AG04449 (cell line): ENCODE results near the gene TEKT2.
A peak's percentile ranks its signal among the peaks of the same experiment; 100 is the strongest.

Source experiments
- CTCF ChIA-PET: fragments of 350-600 bp; formaldehyde crosslinking; extraction: SDS; loops from one replicate; lab custom pipeline; 2021; ENCODE audit warnings: antibody characterized with exemption; lab: Yijun Ruan, JAX
- POLR2A ChIA-PET: fragments of 400-600, 350-600 bp; formaldehyde crosslinking; extraction: SDS; loops from one replicate; lab custom pipeline; 2020; ENCODE audit warnings: antibody characterized with exemption, inconsistent platforms; lab: Yijun Ruan, JAX
- DNase-seq: peaks from one replicate; pipeline ENCODE4 v3.0.0-alpha.2; 2010; ENCODE audit warnings: low read depth, low spot score
- H3K4me3 ChIP-seq: 2 replicates; pipeline ENCODE4 v1.5.1; 2011; ENCODE audit warnings: low read depth, mild to moderate bottlenecking, control low read depth, low read length
- CTCF ChIP-seq: IDR thresholded peaks from one replicate; pipeline ENCODE4 v1.5.1; 2011; ENCODE audit warnings: mild to moderate bottlenecking, moderate library complexity, low read length, control low read depth, inconsistent platforms; ENCODE audit not compliant: insufficient read depth; ENCODE audit errors: missing control alignments

The TEKT2 gene

GRCh38 chr1:36083635-36084496 lies at the start of gene TEKT2:
TSS of gene TEKT2 (plus strand) at chr1:36084094. CDS start at chr1:36084922, 828 bp downstream.
- CTCF ChIA-PET, result interaction anchor here (1.5 to 1.8 kb wide), 2 partner anchors 15 to 202 kb away, joined by 3 to 4 read pairs; no protein-coding TSS in a partner anchor
- POLR2A ChIA-PET, result no interaction called here
- H3K4me3 ChIP-seq, result peak within 1 kb of the TSS; percentile 53
- no peak for DNase-seq
- TF ChIP-seq CTCF, result no peak

GRCh38 chr1:36034692-36035091 lies 49.2 kb upstream of the TEKT2 start:
- no peak for TF ChIP-seq CTCF
- ChIA-PET POLR2A (no interaction called here), CTCF (interaction anchor here (1.2 kb wide), 1 partner anchor 21 kb away, joined by 3 read pairs; no protein-coding TSS in a partner anchor)
- peak; percentile 36 for DNase-seq
- no peak overlapping the region for H3K4me3 ChIP-seq

- ChIA-PET CTCF (interaction anchor here (1.2 kb wide), 1 partner anchor 20 kb away, joined by 3 read pairs; no protein-coding TSS in a partner anchor), POLR2A (no interaction called here)
- DNase-seq, result no peak
Measured at GRCh38 chr1:36035154-36035553, 48.7 kb upstream of the TEKT2 start.

GRCh38 chr1:36040238-36040637 lies 43.7 kb upstream of the TEKT2 start:
- ChIA-PET CTCF (no interaction called here), POLR2A (no interaction called here)
- no peak overlapping the region for H3K4me3 ChIP-seq
- no peak for TF ChIP-seq CTCF
- no peak for DNase-seq

More at GRCh38 chr1:36035154-36035553, 48.7 kb upstream of the TEKT2 start:
- no peak overlapping the region for H3K4me3 ChIP-seq
- TF ChIP-seq CTCF, result no peak

GRCh38 chr1:36051821-36052220 lies 32.1 kb upstream of the TEKT2 start:
- CTCF ChIA-PET, result no interaction called here
- no peak for TF ChIP-seq CTCF
- POLR2A ChIA-PET, result no interaction called here
- no peak overlapping the region for H3K4me3 ChIP-seq
- DNase-seq, result no peak

- DNase-seq, result no peak
- CTCF ChIA-PET, result no interaction called here
- TF ChIP-seq CTCF, result no peak
- no peak overlapping the region for H3K4me3 ChIP-seq
- POLR2A ChIA-PET, result no interaction called here
Measured at GRCh38 chr1:36053978-36054377, 29.9 kb upstream of the TEKT2 start.
